Uterus (tissue), 4 donors: ENCODE data around the gene EFCC1. TPM values are rescaled to one million over a fixed set of nuclear protein-coding genes. Genes with fewer than 3 reads are reported as not detected.

ENCODE experiments used
- DNase-seq, 2 donors: peaks; one replicate each; pipeline ENCODE4 v3.0.0-alpha.2; 2019 to 2020
- H3K27ac ChIP-seq, 2 donors: fragments of 200-600 bp; sonication (generic); 1 replicate in 1 of 2; 2 replicates in 1 of 2; pipeline ENCODE4 v1.5.1; 2016 to 2018
- H3K27me3 ChIP-seq, 2 donors: fragments of 200-600 bp; sonication (generic); one replicate each; pipeline ENCODE4 v1.5.1; 2018 to 2019; ENCODE audit warnings: control low read depth in 1 of 2
- H3K36me3 ChIP-seq, 2 donors: fragments of 200-600 bp; sonication (generic); one replicate each; pipeline ENCODE4 v1.5.1; 2019; ENCODE audit warnings: control low read depth in 1 of 2
- H3K4me1 ChIP-seq, 2 donors: fragments of 200-600 bp; sonication (generic); one replicate each; pipeline ENCODE4 v1.5.1; 2018 to 2019; ENCODE audit warnings: control low read depth in 1 of 2
- H3K4me3 ChIP-seq, 2 donors: fragments of 200-600 bp; sonication (generic); 1 replicate in 1 of 2; 2 replicates in 1 of 2; pipeline ENCODE4 v1.5.1; 2018 to 2019; ENCODE audit warnings: mild to moderate bottlenecking in 1 of 2
- H3K9me3 ChIP-seq, 2 donors: fragments of 200-600 bp; sonication (generic); one replicate each; pipeline ENCODE4 v1.5.1; 2019; ENCODE audit warnings: control low read depth in 1 of 2
- POLR2A ChIP-seq, 2 donors: fragments of 450-650 bp; IDR thresholded peaks; one replicate each; pipeline ENCODE4 v1.6.1; 2016; ENCODE audit warnings: antibody characterized with exemption in 2 of 2, mild to moderate bottlenecking in 1 of 2, moderate library complexity in 1 of 2
- intact Hi-C: fragments of 100-400 bp; cut with DNase I; formaldehyde crosslinking; loops from one replicate; pipeline ENCODE4 v1.15.1; 2023; ENCODE audit warnings: low total_unique reads
- total RNA-seq, 4 donors: library from RNA; depleted of rRNA in 3 of 4; stranded (reverse); fragments of >200 nt in 3 of 4; gene quantifications; one replicate each; pipeline versions ENCODE4 v1.1.0 to v1.2.4, GENCODE V29; 2014 to 2023
- TF ChIP-seq, protein P1 (sequence below), 4 experiments: fragments of 200-600 bp in 2 of 4; fragments of 450-650 bp in 2 of 4; sonication (generic) in 2 of 4; IDR thresholded peaks; one replicate each; pipeline ENCODE4 v1.5.1; 2016 to 2019; ENCODE audit warnings: antibody characterized with exemption in 4 of 4, mild to moderate bottlenecking in 2 of 4, moderate library complexity in 1 of 4
- donor health status: DM: yes; HTN: yes; CAD: no.

The EFCC1 gene
- total RNA-seq, 4 donors from 2014 or later: 1.2 to 9.2 (median 4.5) TPM

- intact Hi-C loops: no loop called here
- TF ChIP-seq POLR2A (IDR thresholded peaks at IDR 0.05): no peak
- TF ChIP-seq, protein P1, sequence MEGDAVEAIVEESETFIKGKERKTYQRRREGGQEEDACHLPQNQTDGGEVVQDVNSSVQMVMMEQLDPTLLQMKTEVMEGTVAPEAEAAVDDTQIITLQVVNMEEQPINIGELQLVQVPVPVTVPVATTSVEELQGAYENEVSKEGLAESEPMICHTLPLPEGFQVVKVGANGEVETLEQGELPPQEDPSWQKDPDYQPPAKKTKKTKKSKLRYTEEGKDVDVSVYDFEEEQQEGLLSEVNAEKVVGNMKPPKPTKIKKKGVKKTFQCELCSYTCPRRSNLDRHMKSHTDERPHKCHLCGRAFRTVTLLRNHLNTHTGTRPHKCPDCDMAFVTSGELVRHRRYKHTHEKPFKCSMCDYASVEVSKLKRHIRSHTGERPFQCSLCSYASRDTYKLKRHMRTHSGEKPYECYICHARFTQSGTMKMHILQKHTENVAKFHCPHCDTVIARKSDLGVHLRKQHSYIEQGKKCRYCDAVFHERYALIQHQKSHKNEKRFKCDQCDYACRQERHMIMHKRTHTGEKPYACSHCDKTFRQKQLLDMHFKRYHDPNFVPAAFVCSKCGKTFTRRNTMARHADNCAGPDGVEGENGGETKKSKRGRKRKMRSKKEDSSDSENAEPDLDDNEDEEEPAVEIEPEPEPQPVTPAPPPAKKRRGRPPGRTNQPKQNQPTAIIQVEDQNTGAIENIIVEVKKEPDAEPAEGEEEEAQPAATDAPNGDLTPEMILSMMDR (IDR thresholded peaks at IDR 0.05): no peak
- no peaks in the 10 kb centered on the region for H3K36me3 ChIP-seq
- no peaks in the 10 kb centered on the region for H3K27me3 ChIP-seq
- H3K27ac ChIP-seq: peak overlapping the region in 1 of 2 donors; percentile 67
- no peak for DNase-seq
- H3K4me3 ChIP-seq: no peak overlapping the region
- H3K4me1 ChIP-seq: no peaks in the 10 kb centered on the region
- H3K9me3 ChIP-seq: no peaks in the 10 kb centered on the region
These were observed 21.9 kb downstream of the EFCC1 start for GRCh38 chr3:129023008-129023358.

DNA sequence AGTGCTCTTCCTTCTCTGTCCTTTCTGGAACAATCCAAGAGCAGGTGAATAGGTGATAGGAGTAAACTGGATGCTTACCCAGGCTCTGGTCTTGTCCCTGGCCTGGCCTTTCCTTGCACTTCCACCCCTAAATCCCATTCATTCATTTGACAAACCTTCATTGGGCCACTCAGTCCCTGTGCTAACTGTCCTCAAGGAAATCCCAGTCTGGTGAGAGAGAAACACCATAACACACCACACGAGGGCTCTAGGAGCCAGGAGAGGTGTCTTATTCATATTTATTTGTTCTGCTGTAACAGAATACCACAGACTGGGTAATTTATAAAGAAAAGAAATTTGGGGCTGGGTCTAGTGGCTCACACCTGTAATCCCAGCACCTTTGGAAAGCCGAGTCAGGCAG is 22.8 kb downstream of the EFCC1 start:
- DNase-seq: no peak
- H3K4me1 ChIP-seq: no peaks in the 10 kb centered on the region

GRCh38 chr3:129025108-129025507 is 24.0 kb downstream of the EFCC1 start:
- intact Hi-C loops: no loop called here
- Histone ChIP-seq H3K4me3 (no peak overlapping the region), H3K9me3 (no peaks in the 10 kb centered on the region), H3K27me3 (no peaks in the 10 kb centered on the region), H3K36me3 (no peaks in the 10 kb centered on the region), H3K4me1 (no peaks in the 10 kb centered on the region), H3K27ac (peak overlapping the region in 1 of 2 donors; percentile 50)
- TF ChIP-seq POLR2A (IDR thresholded peaks at IDR 0.05): no peak
- TF ChIP-seq, protein P1 (IDR thresholded peaks at IDR 0.05): no peak
- DNase-seq: no peak

More for the DNA sequence above, 22.8 kb downstream of the EFCC1 start:
- H3K36me3 ChIP-seq: no peaks in the 10 kb centered on the region
- intact Hi-C loops: no loop called here
- no peaks in the 10 kb centered on the region for H3K27me3 ChIP-seq
- no peaks in the 10 kb centered on the region for H3K9me3 ChIP-seq
- no peak for TF ChIP-seq POLR2A (IDR thresholded peaks at IDR 0.05)
- TF ChIP-seq, protein P1 (IDR thresholded peaks at IDR 0.05): no peak
- H3K27ac ChIP-seq: peak overlapping the region in 1 of 2 donors; percentile 30
- H3K4me3 ChIP-seq: no peak overlapping the region

DNA sequence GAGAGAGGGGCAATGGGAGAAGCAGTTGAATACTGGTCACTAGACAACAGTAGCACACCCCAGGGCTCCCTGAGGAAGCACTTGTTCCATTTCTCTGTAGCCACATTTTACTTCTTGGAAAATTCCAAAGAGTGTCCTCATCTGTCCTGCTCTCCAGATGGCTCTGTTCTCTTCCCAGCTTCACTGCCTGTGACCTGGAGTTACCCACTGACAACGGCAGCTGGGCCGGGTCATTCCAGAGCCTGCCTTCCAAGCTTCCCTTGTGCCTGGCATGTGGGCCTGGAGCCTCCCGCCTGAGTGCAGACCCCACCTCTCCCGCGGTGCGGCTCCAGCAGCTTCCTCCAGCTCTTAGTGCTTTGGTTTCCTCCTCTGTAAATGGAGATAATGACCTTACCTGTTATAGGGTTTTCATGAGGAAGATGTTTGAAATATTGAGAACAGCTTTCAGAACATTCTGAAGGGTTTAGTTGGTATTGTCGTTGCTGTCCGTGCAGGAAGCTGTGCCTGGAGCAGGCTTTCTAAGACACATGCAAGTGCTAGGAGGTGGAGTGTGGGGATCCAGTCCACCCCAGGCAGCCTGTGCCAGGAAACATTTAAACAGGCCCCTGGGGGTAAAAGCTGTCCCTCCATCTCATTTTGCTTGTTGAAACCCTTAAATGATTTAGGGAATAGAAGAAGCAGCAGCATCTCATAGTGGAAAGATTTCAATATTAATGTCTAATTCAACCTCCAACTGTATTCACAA is 24.8 kb downstream of the EFCC1 start:
- H3K27ac ChIP-seq: peak overlapping the region in 1 of 2 donors; percentile 50
- DNase-seq: peak in 1 of 2 donors; percentile 43
- no peak for TF ChIP-seq POLR2A (IDR thresholded peaks at IDR 0.05)
- TF ChIP-seq, protein P1 (IDR thresholded peaks at IDR 0.05): no peak
- intact Hi-C loops: no loop called here
- no peaks in the 10 kb centered on the region for H3K4me1 ChIP-seq
- no peak overlapping the region for H3K4me3 ChIP-seq
- H3K9me3 ChIP-seq: no peaks in the 10 kb centered on the region
- no peaks in the 10 kb centered on the region for H3K36me3 ChIP-seq
- no peaks in the 10 kb centered on the region for H3K27me3 ChIP-seq

- Histone ChIP-seq H3K27ac (peak overlapping the region; percentile 31 to 74), H3K36me3 (no peaks in the 10 kb centered on the region), H3K4me1 (no peaks in the 10 kb centered on the region), H3K4me3 (peak overlapping the region; percentile 17 to 37), H3K27me3 (no peaks in the 10 kb centered on the region), H3K9me3 (no peaks in the 10 kb centered on the region)
- peak; percentile 32 to 66 for TF ChIP-seq POLR2A (IDR thresholded peaks at IDR 0.05)
- TF ChIP-seq, protein P1 (IDR thresholded peaks at IDR 0.05): peak; percentile 38 to 83 (median 74)
- intact Hi-C loops: no loop called here
- DNase-seq: peak; percentile 84 to 85
These were observed 25.8 kb downstream of the EFCC1 start for GRCh38 chr3:129026728-129027543.
